PC-3 (cell line): ENCODE results near the gene TXNRD1.

Experiments
- EZH2 ChIP-seq: fragments of 300-600 bp; sonication (generic); IDR thresholded peaks from one replicate; pipeline ENCODE4 v1.6.1; 2017; ENCODE audit warnings: antibody characterized with exemption, mild to moderate bottlenecking, low read length; ENCODE audit not compliant: unreplicated experiment
- TF ChIP-seq, protein P1 (sequence below): fragments of 300-600 bp; sonication (generic); conservative IDR thresholded peaks from 2 replicates; pipeline ENCODE4 v1.5.1; 2017; ENCODE audit warnings: antibody characterized with exemption, low read depth, mild to moderate bottlenecking, low read length

DNA sequence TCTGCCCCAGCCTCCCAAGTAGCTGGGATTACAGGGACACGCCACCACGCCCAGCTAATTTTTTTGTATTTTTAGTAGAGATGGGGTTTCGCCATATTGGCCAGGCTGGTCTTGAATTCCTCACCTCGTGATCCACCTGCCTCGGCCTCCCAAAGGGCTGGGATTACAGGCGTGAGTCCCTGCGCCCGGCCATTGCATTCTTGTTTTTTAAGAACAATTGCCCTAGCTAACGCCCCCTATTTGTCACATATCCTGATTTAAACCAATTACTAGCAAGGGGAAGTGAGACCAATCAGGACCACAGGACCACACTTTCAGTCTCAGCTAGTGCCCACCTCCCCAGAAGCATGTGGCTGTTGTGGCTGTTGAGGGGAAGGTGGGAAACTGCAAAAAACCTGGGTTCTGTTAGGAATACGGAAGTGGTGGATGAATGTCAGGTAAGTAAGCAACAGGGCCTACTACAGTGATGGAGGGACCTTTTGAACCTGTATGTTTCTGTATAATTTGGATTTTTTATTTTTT is 39.8 kb upstream of the TXNRD1 start:
- TF ChIP-seq, protein P1, sequence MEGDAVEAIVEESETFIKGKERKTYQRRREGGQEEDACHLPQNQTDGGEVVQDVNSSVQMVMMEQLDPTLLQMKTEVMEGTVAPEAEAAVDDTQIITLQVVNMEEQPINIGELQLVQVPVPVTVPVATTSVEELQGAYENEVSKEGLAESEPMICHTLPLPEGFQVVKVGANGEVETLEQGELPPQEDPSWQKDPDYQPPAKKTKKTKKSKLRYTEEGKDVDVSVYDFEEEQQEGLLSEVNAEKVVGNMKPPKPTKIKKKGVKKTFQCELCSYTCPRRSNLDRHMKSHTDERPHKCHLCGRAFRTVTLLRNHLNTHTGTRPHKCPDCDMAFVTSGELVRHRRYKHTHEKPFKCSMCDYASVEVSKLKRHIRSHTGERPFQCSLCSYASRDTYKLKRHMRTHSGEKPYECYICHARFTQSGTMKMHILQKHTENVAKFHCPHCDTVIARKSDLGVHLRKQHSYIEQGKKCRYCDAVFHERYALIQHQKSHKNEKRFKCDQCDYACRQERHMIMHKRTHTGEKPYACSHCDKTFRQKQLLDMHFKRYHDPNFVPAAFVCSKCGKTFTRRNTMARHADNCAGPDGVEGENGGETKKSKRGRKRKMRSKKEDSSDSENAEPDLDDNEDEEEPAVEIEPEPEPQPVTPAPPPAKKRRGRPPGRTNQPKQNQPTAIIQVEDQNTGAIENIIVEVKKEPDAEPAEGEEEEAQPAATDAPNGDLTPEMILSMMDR: no peak
- TF ChIP-seq EZH2: no peak
